NB4 (cell line): ENCODE data around the gene GNG7.

Experiments
- MYC ChIP-seq: IDR thresholded peaks from 2 replicates; pipeline ENCODE4 v1.6.1; 2011; ENCODE audit warnings: low read depth, low read length
- TF ChIP-seq, protein P1 (sequence below): IDR thresholded peaks from one replicate; pipeline ENCODE4 v1.5.1; 2012; ENCODE audit warnings: low read depth, low read length

DNA sequence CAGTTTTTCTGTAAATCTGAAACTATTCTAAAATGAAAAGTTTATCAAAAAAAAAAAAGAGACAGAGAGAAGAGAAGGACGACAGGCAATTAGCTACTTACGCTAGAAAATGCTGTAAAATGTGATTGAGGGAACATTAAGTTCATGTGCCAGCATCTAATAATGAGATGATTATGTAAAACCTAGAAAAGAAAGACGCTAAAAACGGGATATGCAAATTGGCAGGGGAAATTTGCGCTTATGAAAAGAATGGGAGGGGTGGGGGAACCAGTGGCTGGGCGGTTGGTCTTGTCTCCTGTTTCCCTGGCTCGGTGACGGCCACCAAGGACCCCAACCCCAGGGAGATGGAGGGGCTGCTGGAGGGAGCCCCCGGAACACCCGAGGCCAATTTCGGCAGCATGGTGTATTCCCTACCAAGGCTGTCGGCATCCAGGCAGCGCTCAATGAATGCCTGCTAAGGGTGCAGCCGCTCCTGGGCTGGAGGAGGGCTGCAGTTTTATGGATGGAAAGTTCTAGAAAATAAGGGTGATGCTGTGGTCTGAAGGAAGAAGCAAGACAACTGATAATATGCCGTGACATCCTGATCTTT lies 34.2 kb downstream of the GNG7 start:
- TF ChIP-seq, protein P1, sequence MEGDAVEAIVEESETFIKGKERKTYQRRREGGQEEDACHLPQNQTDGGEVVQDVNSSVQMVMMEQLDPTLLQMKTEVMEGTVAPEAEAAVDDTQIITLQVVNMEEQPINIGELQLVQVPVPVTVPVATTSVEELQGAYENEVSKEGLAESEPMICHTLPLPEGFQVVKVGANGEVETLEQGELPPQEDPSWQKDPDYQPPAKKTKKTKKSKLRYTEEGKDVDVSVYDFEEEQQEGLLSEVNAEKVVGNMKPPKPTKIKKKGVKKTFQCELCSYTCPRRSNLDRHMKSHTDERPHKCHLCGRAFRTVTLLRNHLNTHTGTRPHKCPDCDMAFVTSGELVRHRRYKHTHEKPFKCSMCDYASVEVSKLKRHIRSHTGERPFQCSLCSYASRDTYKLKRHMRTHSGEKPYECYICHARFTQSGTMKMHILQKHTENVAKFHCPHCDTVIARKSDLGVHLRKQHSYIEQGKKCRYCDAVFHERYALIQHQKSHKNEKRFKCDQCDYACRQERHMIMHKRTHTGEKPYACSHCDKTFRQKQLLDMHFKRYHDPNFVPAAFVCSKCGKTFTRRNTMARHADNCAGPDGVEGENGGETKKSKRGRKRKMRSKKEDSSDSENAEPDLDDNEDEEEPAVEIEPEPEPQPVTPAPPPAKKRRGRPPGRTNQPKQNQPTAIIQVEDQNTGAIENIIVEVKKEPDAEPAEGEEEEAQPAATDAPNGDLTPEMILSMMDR: no peak
- no peak for TF ChIP-seq MYC
